SU-DHL-6 (cell line): ENCODE results near the gene SPATA1.

Experiments
- H2AFZ ChIP-seq: fragments of 200-600 bp; sonication (generic); 2 replicates; pipeline ENCODE4 v1.6.1; 2014; ENCODE audit warnings: low read depth, mild to moderate bottlenecking, moderate library complexity, mixed read lengths, antibody characterized with exemption, low read length; ENCODE audit not compliant: severe bottlenecking
- H3F3A ChIP-seq: fragments of 200-600 bp; shearing (Covaris generic); 2 replicates; pipeline ENCODE4 v1.6.0; 2016; ENCODE audit warnings: antibody characterized with exemption, mild to moderate bottlenecking; ENCODE audit not compliant: insufficient read depth
- H3K27ac ChIP-seq: fragments of 200-600 bp; sonication (generic); 2 replicates; pipeline ENCODE4 v1.5.1; 2016; ENCODE audit warnings: low read depth, mild to moderate bottlenecking, low read length, moderate library complexity, mixed read lengths
- H3K27me3 ChIP-seq: fragments of 200-600 bp; sonication (generic), shearing (Covaris generic); 2 replicates; pipeline ENCODE4 v1.6.0; 2014; ENCODE audit warnings: mild to moderate bottlenecking, low read length
- H3K36me3 ChIP-seq: fragments of 200-600 bp; sonication (generic); 2 replicates; pipeline ENCODE4 v1.6.1; 2014; ENCODE audit warnings: mild to moderate bottlenecking, low read length, mixed read lengths
- H3K4me2 ChIP-seq: fragments of 300-600, 200-600 bp; shearing (Covaris generic), sonication (generic); 2 replicates; pipeline ENCODE4 v1.6.0; 2014; ENCODE audit warnings: low read length, low read depth, mild to moderate bottlenecking; ENCODE audit not compliant: poor library complexity, severe bottlenecking
- H3K4me3 ChIP-seq: fragments of 200-600 bp; sonication (generic); 2 replicates; pipeline ENCODE4 v1.5.1; 2014; ENCODE audit warnings: antibody characterized with exemption, low read length, mild to moderate bottlenecking, mixed read lengths; ENCODE audit not compliant: insufficient read depth, poor library complexity, severe bottlenecking
- H3K79me2 ChIP-seq: fragments of 200-600 bp; sonication (generic); 2 replicates; pipeline ENCODE4 v1.6.1; 2014; ENCODE audit warnings: mild to moderate bottlenecking, low read length, moderate library complexity; ENCODE audit not compliant: insufficient read depth
- H3K9ac ChIP-seq: fragments of 200-600 bp; sonication (generic); 2 replicates; pipeline ENCODE4 v1.7.0; 2014; ENCODE audit warnings: mild to moderate bottlenecking, low read length
- H3K9me2 ChIP-seq: fragments of 200-600 bp; sonication (generic); replicated peaks from 2 replicates; pipeline ENCODE4 v1.6.1; 2014; ENCODE audit warnings: low read length; ENCODE audit not compliant: insufficient read depth
- H3K9me3 ChIP-seq: fragments of 200-600 bp; sonication (generic); 2 replicates; pipeline ENCODE4 v1.6.1; 2014; ENCODE audit warnings: low read length, mixed read lengths; ENCODE audit not compliant: insufficient read depth
- H4K20me1 ChIP-seq: fragments of 200-600 bp; sonication (generic); 2 replicates; pipeline ENCODE4 v1.6.1; 2014; ENCODE audit warnings: low read depth, mild to moderate bottlenecking, antibody characterized with exemption, low read length, moderate library complexity, mixed read lengths
- CTCF ChIP-seq: fragments of 200-600 bp; sonication (generic); IDR thresholded peaks from one replicate; pipeline ENCODE4 v1.5.1; 2017; ENCODE audit warnings: antibody characterized with exemption, mild to moderate bottlenecking, low read length, moderate library complexity; ENCODE audit not compliant: insufficient read depth, poor library complexity, severe bottlenecking
- EZH2phosphoT487 ChIP-seq: fragments of 200-600 bp; sonication (generic), shearing (Covaris generic); conservative IDR thresholded peaks from 2 replicates; pipeline ENCODE4 v1.6.1; 2018; ENCODE audit warnings: mild to moderate bottlenecking, antibody characterized with exemption, low read length, moderate library complexity, mixed read lengths

The SPATA1 gene

GRCh38 chr1:84480650-84481049 lies 25.5 kb upstream of the SPATA1 start:
- H3K27me3 ChIP-seq, result no peaks in the 10 kb centered on the region
- H3K9me3 ChIP-seq, result peaks cover 7% of the 10 kb centered on the region; the same call in 1 of the 2 replicates
- H3K9ac ChIP-seq, result peak overlapping the region; percentile 72
- H3K27ac ChIP-seq, result no peak overlapping the region
- TF ChIP-seq EZH2phosphoT487 (no peak), CTCF (no peak)
- H3F3A ChIP-seq, result no peaks in the 10 kb centered on the region
- peak overlapping the region; percentile 98 for H3K4me2 ChIP-seq
- no peaks in the 10 kb centered on the region for H3K9me2 ChIP-seq
- peaks cover 22% of the 10 kb centered on the region; the same call in 1 of the 2 replicates for H4K20me1 ChIP-seq
- H2AFZ ChIP-seq, result no peak overlapping the region
- peak overlapping the region; percentile 89 for H3K4me3 ChIP-seq
- peaks cover 61% of the 10 kb centered on the region for H3K79me2 ChIP-seq
- peaks cover 33% of the 10 kb centered on the region for H3K36me3 ChIP-seq

GRCh38 chr1:84481317-84481716 lies 24.9 kb upstream of the SPATA1 start:
- peaks cover 7% of the 10 kb centered on the region; the same call in 1 of the 2 replicates for H3K9me3 ChIP-seq
- H3K9ac ChIP-seq, result no peak overlapping the region
- H3K79me2 ChIP-seq, result peaks cover 66% of the 10 kb centered on the region
- no peak for TF ChIP-seq EZH2phosphoT487
- TF ChIP-seq CTCF, result no peak
- H3K27ac ChIP-seq, result no peak overlapping the region
- no peaks in the 10 kb centered on the region for H3K9me2 ChIP-seq
- no peak overlapping the region for H3K4me3 ChIP-seq
- H3K36me3 ChIP-seq, result peaks cover 37% of the 10 kb centered on the region
- H3K27me3 ChIP-seq, result no peaks in the 10 kb centered on the region
- peaks cover 22% of the 10 kb centered on the region; the same call in 1 of the 2 replicates for H4K20me1 ChIP-seq
- peak overlapping the region; percentile 98 for H3K4me2 ChIP-seq
- H3F3A ChIP-seq, result no peaks in the 10 kb centered on the region
- H2AFZ ChIP-seq, result no peak overlapping the region

- H3K4me2 ChIP-seq, result no peak overlapping the region
- H2AFZ ChIP-seq, result no peak overlapping the region
- H3K79me2 ChIP-seq, result peaks cover 52% of the 10 kb centered on the region
- H3K9me3 ChIP-seq, result no peaks in the 10 kb centered on the region
- H3K36me3 ChIP-seq, result peaks cover 60% of the 10 kb centered on the region
- TF ChIP-seq EZH2phosphoT487 (no peak), CTCF (no peak)
- no peak overlapping the region for H3K9ac ChIP-seq
- no peak overlapping the region for H3K4me3 ChIP-seq
- H3K27ac ChIP-seq, result no peak overlapping the region
- no peaks in the 10 kb centered on the region for H3K27me3 ChIP-seq
- H4K20me1 ChIP-seq, result peaks cover 13% of the 10 kb centered on the region
- no peaks in the 10 kb centered on the region for H3F3A ChIP-seq
- no peaks in the 10 kb centered on the region for H3K9me2 ChIP-seq
Measured at GRCh38 chr1:84488107-84488506, 18.1 kb upstream of the SPATA1 start.
